Measurements from ENCODE around the gene ADRA2B. TPM values are rescaled to one million over a fixed set of nuclear protein-coding genes. Genes with fewer than 3 reads are reported as not detected.

ADRA2B gene
- total and polyA plus RNA-seq, 2 donors (not counting 1 experiment from before 2014, with no cell fraction given), result 0.07 TPM; not detected in 1

DNA sequence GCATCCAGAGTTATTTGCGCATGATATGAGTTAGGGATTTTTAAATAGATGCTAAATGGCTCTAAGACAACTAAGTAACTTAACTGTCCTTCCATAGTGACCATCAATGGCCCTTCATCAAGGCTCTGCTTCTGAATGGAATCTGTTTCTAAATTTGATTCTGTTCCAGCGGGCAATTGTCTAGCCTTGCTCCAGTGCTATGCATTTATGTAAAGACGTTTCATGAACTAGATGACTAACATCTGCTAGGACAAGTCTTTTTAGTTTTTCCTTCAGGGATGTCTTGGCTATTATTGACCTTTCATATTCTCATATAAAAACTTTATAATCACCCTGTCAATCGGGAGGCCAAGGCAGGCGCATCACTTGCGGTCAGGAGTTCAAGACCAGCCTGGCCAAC is 12.1 kb upstream of the ADRA2B start:
- H2AFZ ChIP-seq (ENCODE audit: low read length), result no peak overlapping the region
- no peak overlapping the region for H3K27ac ChIP-seq (ENCODE audit: insufficient read depth, low read length)
- H3K27me3 ChIP-seq (ENCODE audit: control insufficient read depth, insufficient read depth, low read length), result peaks cover 6% of the 10 kb centered on the region
- TF ChIP-seq EZH2 (IDR thresholded peaks at IDR 0.05; ENCODE audit: low read length, missing control alignments), result no peak
- TF ChIP-seq, protein P1, sequence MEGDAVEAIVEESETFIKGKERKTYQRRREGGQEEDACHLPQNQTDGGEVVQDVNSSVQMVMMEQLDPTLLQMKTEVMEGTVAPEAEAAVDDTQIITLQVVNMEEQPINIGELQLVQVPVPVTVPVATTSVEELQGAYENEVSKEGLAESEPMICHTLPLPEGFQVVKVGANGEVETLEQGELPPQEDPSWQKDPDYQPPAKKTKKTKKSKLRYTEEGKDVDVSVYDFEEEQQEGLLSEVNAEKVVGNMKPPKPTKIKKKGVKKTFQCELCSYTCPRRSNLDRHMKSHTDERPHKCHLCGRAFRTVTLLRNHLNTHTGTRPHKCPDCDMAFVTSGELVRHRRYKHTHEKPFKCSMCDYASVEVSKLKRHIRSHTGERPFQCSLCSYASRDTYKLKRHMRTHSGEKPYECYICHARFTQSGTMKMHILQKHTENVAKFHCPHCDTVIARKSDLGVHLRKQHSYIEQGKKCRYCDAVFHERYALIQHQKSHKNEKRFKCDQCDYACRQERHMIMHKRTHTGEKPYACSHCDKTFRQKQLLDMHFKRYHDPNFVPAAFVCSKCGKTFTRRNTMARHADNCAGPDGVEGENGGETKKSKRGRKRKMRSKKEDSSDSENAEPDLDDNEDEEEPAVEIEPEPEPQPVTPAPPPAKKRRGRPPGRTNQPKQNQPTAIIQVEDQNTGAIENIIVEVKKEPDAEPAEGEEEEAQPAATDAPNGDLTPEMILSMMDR (conservative IDR thresholded peaks at IDR 0.05 in 1 of 2, IDR thresholded peaks at IDR 0.05 in 1 of 2; ENCODE audit: low read depth in 1 of 2, low read length in 2 of 2), result no peak
- no peaks in the 10 kb centered on the region for H3K4me1 ChIP-seq (ENCODE audit: control insufficient read depth, extremely low read depth, insufficient read depth, low read length)
- H3K9ac ChIP-seq (ENCODE audit: insufficient read depth, low read length), result no peak overlapping the region
- no peaks in the 10 kb centered on the region for H3K36me3 ChIP-seq (ENCODE audit: control insufficient read depth, insufficient read depth, low read length)
- H3K79me2 ChIP-seq (ENCODE audit: control insufficient read depth, insufficient read depth, low read length), result no peaks in the 10 kb centered on the region
- no peaks in the 10 kb centered on the region for H4K20me1 ChIP-seq (ENCODE audit: control insufficient read depth, extremely low read depth, insufficient read depth, low read length)
- no peak overlapping the region for H3K4me3 ChIP-seq (replicated peaks in 1 of 4; ENCODE audit: control extremely low read depth in 1 of 4, insufficient read depth in 1 of 4, low read depth in 3 of 4, low read length in 4 of 4)
- no peak for DNase-seq (ENCODE audit: low read depth in 2 of 2)
- H3K4me2 ChIP-seq (ENCODE audit: extremely low read depth, insufficient read depth, low read length), result no peak overlapping the region
- no peaks in the 10 kb centered on the region for H3K9me3 ChIP-seq (ENCODE audit: control insufficient read depth, insufficient read depth, low read depth, low read length)

DNA sequence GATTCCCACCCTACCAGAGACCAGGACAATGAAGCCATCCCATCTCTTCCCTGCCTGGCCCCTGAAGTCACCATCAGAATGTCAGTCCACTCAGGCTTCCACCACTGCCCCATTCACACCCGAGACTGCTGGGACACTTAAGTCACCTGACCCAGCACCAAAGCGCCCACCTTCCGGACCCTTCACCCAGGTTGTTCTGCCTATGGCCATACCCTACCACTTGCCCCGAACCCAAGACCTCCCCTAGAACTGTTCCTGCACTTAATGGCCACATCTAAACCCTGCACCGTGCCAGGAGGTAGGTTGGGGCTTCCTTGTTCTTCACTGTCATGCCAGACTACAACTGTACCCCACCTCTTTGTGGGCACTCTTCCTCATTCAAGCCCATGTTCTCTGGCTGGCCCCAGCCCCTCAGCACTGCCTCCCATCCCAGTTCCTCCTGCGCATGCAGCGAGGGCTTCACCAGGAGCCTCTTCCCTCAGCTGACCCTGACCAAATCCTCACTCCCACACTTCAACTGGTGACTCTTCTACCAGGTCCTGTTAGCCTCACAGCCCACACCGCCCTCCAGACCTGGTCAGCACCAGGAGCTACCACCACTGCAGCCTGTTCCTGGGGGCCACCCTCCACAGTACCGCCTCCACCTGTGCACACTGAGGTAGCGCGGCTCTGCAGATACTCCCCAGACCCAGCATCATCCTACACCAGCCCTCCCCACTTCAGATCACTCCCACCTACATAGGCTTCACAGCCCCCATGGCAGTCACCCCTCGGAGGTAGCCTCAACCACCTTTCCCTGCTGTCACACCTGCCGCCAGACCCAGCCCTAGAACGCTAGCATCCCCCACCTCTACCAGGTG is 8.3 kb upstream of the ADRA2B start:
- no peak for TF ChIP-seq EZH2 (IDR thresholded peaks at IDR 0.05; ENCODE audit: low read length, missing control alignments)
- TF ChIP-seq, protein P1 (conservative IDR thresholded peaks at IDR 0.05 in 1 of 2, IDR thresholded peaks at IDR 0.05 in 1 of 2; ENCODE audit: low read depth in 1 of 2, low read length in 2 of 2), result no peak
- H3K36me3 ChIP-seq (ENCODE audit: control insufficient read depth, insufficient read depth, low read length), result no peaks in the 10 kb centered on the region
- no peak overlapping the region for H3K4me2 ChIP-seq (ENCODE audit: extremely low read depth, insufficient read depth, low read length)
- no peaks in the 10 kb centered on the region for H3K9me3 ChIP-seq (ENCODE audit: control insufficient read depth, insufficient read depth, low read depth, low read length)
- no peak for DNase-seq (ENCODE audit: low read depth in 2 of 2)
- no peak overlapping the region for H3K27ac ChIP-seq (ENCODE audit: insufficient read depth, low read length)
- H3K9ac ChIP-seq (ENCODE audit: insufficient read depth, low read length), result no peak overlapping the region
- H3K4me1 ChIP-seq (ENCODE audit: control insufficient read depth, extremely low read depth, insufficient read depth, low read length), result no peaks in the 10 kb centered on the region
- no peaks in the 10 kb centered on the region for H3K79me2 ChIP-seq (ENCODE audit: control insufficient read depth, insufficient read depth, low read length)
- peaks cover 18% of the 10 kb centered on the region for H3K27me3 ChIP-seq (ENCODE audit: control insufficient read depth, insufficient read depth, low read length)
- H4K20me1 ChIP-seq (ENCODE audit: control insufficient read depth, extremely low read depth, insufficient read depth, low read length), result no peaks in the 10 kb centered on the region
- no peak overlapping the region for H3K4me3 ChIP-seq (replicated peaks in 1 of 4; ENCODE audit: control extremely low read depth in 1 of 4, insufficient read depth in 1 of 4, low read depth in 3 of 4, low read length in 4 of 4)
- no peak overlapping the region for H2AFZ ChIP-seq (ENCODE audit: low read length)

DNA sequence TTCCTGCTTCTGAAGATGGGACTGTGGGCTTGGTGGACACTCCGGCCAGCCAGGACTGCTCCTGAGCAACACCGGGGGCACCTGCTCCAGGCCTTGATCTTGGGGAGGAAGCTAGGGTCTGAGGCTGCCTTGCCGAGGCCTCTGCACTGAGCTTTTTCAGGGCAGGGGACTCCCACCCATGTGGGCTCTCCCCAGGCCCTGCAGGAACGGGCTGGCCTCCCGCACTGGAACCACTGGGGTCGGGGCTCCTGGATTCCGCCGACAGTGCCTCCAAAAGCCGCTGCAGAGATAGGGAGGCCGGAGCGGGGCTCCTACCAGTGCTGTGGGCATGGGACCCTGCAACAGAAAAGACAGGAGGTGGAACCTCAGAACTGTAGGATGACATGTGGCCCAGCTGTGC is 7.6 kb upstream of the ADRA2B start:
- no peak overlapping the region for H2AFZ ChIP-seq (ENCODE audit: low read length)
- H3K79me2 ChIP-seq (ENCODE audit: control insufficient read depth, insufficient read depth, low read length), result no peaks in the 10 kb centered on the region
- no peaks in the 10 kb centered on the region for H3K36me3 ChIP-seq (ENCODE audit: control insufficient read depth, insufficient read depth, low read length)
- no peak overlapping the region for H3K4me3 ChIP-seq (replicated peaks in 1 of 4; ENCODE audit: control extremely low read depth in 1 of 4, insufficient read depth in 1 of 4, low read depth in 3 of 4, low read length in 4 of 4)
- no peak overlapping the region for H3K9ac ChIP-seq (ENCODE audit: insufficient read depth, low read length)
- H3K4me1 ChIP-seq (ENCODE audit: control insufficient read depth, extremely low read depth, insufficient read depth, low read length), result no peaks in the 10 kb centered on the region
- no peak overlapping the region for H3K4me2 ChIP-seq (ENCODE audit: extremely low read depth, insufficient read depth, low read length)
- DNase-seq (ENCODE audit: low read depth in 2 of 2), result no peak
- H3K27ac ChIP-seq (ENCODE audit: insufficient read depth, low read length), result no peak overlapping the region
- H4K20me1 ChIP-seq (ENCODE audit: control insufficient read depth, extremely low read depth, insufficient read depth, low read length), result no peaks in the 10 kb centered on the region
- H3K27me3 ChIP-seq (ENCODE audit: control insufficient read depth, insufficient read depth, low read length), result peaks cover 21% of the 10 kb centered on the region
- no peak for TF ChIP-seq EZH2 (IDR thresholded peaks at IDR 0.05; ENCODE audit: low read length, missing control alignments)
- TF ChIP-seq, protein P1 (conservative IDR thresholded peaks at IDR 0.05 in 1 of 2, IDR thresholded peaks at IDR 0.05 in 1 of 2; ENCODE audit: low read depth in 1 of 2, low read length in 2 of 2), result no peak
- no peaks in the 10 kb centered on the region for H3K9me3 ChIP-seq (ENCODE audit: control insufficient read depth, insufficient read depth, low read depth, low read length)
